Astrocyte (in vitro differentiated cells and primary cell): ENCODE data around the gene PRR7. TPM values are rescaled to one million over a fixed set of nuclear protein-coding genes. Genes with fewer than 3 reads are reported as not detected.

Source experiments
- DNase-seq: peaks from one replicate; pipeline ENCODE4 v3.0.0-alpha.2; 2010; ENCODE audit warnings: low read depth
- FAIRE-seq: peaks from 2 replicates; lab custom pipeline; 2011; peaks lifted over from hg19 to GRCh38; lab: Jason Lieb, UNC
- H2AFZ ChIP-seq: 2 replicates; pipeline ENCODE4 v1.6.0; 2012; ENCODE audit warnings: low read depth, low read length, inconsistent platforms
- H3K27ac ChIP-seq: 2 replicates; pipeline ENCODE4 v1.5.1; 2011; ENCODE audit warnings: low read depth, low read length, inconsistent platforms
- H3K27me3 ChIP-seq: 2 replicates; pipeline ENCODE4 v1.6.0; 2011; ENCODE audit warnings: low read length, inconsistent platforms; ENCODE audit not compliant: insufficient read depth
- H3K36me3 ChIP-seq: 2 replicates; pipeline ENCODE4 v1.5.1; 2011; ENCODE audit warnings: low read length, inconsistent platforms; ENCODE audit not compliant: insufficient read depth
- H3K4me1 ChIP-seq: 2 replicates; pipeline ENCODE4 v1.5.1; 2011; ENCODE audit warnings: low read length, inconsistent platforms; ENCODE audit not compliant: insufficient read depth
- H3K4me2 ChIP-seq: 2 replicates; pipeline ENCODE4 v1.6.0; 2012; ENCODE audit warnings: low read length, inconsistent platforms
- H3K4me3 ChIP-seq: 2 replicates; pipeline ENCODE4 v1.5.1; 2011; ENCODE audit warnings: low read depth, mild to moderate bottlenecking, low read length, inconsistent platforms; ENCODE audit not compliant: insufficient read depth
- H3K79me2 ChIP-seq: 2 replicates; pipeline ENCODE4 v1.6.0; 2012; ENCODE audit warnings: mild to moderate bottlenecking, low read length, inconsistent platforms; ENCODE audit not compliant: insufficient read depth
- H3K9ac ChIP-seq: 2 replicates; pipeline ENCODE4 v1.6.0; 2012; ENCODE audit warnings: mild to moderate bottlenecking, low read length, inconsistent platforms
- H3K9me3 ChIP-seq: 2 replicates; pipeline ENCODE4 v1.5.1; 2012; ENCODE audit warnings: low read depth, mild to moderate bottlenecking, low read length, inconsistent platforms; ENCODE audit not compliant: insufficient read depth
- H4K20me1 ChIP-seq: 2 replicates; pipeline ENCODE4 v1.6.0; 2012; ENCODE audit warnings: low read length, inconsistent platforms; ENCODE audit not compliant: insufficient read depth
- H3K27ac Mint-ChIP-seq: one replicate; pipeline ENCODE4 v1.8.0; 2021; ENCODE audit warnings: mild to moderate bottlenecking, mixed read lengths; ENCODE audit not compliant: unreplicated experiment
- H3K27me3 Mint-ChIP-seq: one replicate; pipeline ENCODE4 v1.8.0; 2021; ENCODE audit warnings: low read depth, mixed read lengths; ENCODE audit not compliant: unreplicated experiment
- H3K36me3 Mint-ChIP-seq: one replicate; pipeline ENCODE4 v1.8.0; 2021; ENCODE audit warnings: low read depth, mixed read lengths; ENCODE audit not compliant: unreplicated experiment
- H3K4me1 Mint-ChIP-seq: one replicate; pipeline ENCODE4 v1.8.0; 2021; ENCODE audit warnings: low read depth, mixed read lengths; ENCODE audit not compliant: unreplicated experiment
- H3K4me3 Mint-ChIP-seq: one replicate; pipeline ENCODE4 v1.8.0; 2021; ENCODE audit warnings: mild to moderate bottlenecking, moderate library complexity, mixed read lengths; ENCODE audit not compliant: unreplicated experiment
- H3K9me3 Mint-ChIP-seq: one replicate; pipeline ENCODE4 v1.8.0; 2021; ENCODE audit warnings: mild to moderate bottlenecking, mixed read lengths; ENCODE audit not compliant: unreplicated experiment
- CTCF ChIP-seq: IDR thresholded peaks from 2 replicates; pipeline ENCODE4 v1.5.1; 2011; ENCODE audit warnings: low read depth, mild to moderate bottlenecking, inconsistent platforms, low read length, moderate library complexity; ENCODE audit not compliant: insufficient read depth
- EZH2 ChIP-seq: IDR thresholded peaks from 2 replicates; pipeline ENCODE4 v1.6.1; 2012; ENCODE audit warnings: mild to moderate bottlenecking, low read length, inconsistent platforms; ENCODE audit not compliant: insufficient read depth
- total RNA-seq: library from RNA; stranded (reverse); gene quantifications from 2 replicates; pipeline ENCODE4 v1.2.1, GENCODE V29; 2021

Gene PRR7
- total RNA-seq, 1 donor from 2014 or later, result 9.9 TPM

GRCh38 chr5:177487144-177487543 lies 40.5 kb downstream of the PRR7 start:
- Histone ChIP-seq H3K27ac (no peak overlapping the region), H3K27me3 (no peaks in the 10 kb centered on the region), H3K9me3 (no peaks in the 10 kb centered on the region), H2AFZ (no peak overlapping the region), H3K36me3 (peaks cover 44% of the 10 kb centered on the region), H3K4me1 (peaks cover 53% of the 10 kb centered on the region), H3K79me2 (peaks cover 71% of the 10 kb centered on the region), H3K4me3 (no peak overlapping the region), H3K9ac (no peak overlapping the region), H4K20me1 (peaks cover 93% of the 10 kb centered on the region), H3K4me2 (no peak overlapping the region)
- Mint-ChIP-seq H3K36me3 (peaks cover 35% of the 10 kb centered on the region), H3K27ac (peak overlapping the region; percentile 62), H3K9me3 (no peaks in the 10 kb centered on the region), H3K4me3 (peak overlapping the region; percentile 65), H3K4me1 (peaks cover 47% of the 10 kb centered on the region), H3K27me3 (no peaks in the 10 kb centered on the region)
- DNase-seq (no peak), FAIRE-seq (no peak)
- TF ChIP-seq EZH2 (no peak), CTCF (no peak)

GRCh38 chr5:177487975-177488374 lies 41.4 kb downstream of the PRR7 start:
- Mint-ChIP-seq H3K4me3 (peak overlapping the region; percentile 66), H3K9me3 (no peaks in the 10 kb centered on the region), H3K27me3 (no peaks in the 10 kb centered on the region), H3K36me3 (peaks cover 34% of the 10 kb centered on the region), H3K4me1 (peaks cover 45% of the 10 kb centered on the region), H3K27ac (no peak overlapping the region)
- H3K79me2 ChIP-seq, result peaks cover 80% of the 10 kb centered on the region
- peaks cover 58% of the 10 kb centered on the region for H3K4me1 ChIP-seq
- no peak overlapping the region for H3K4me2 ChIP-seq
- FAIRE-seq, result no peak
- H3K9me3 ChIP-seq, result no peaks in the 10 kb centered on the region
- H3K4me3 ChIP-seq, result no peak overlapping the region
- no peaks in the 10 kb centered on the region for H3K27me3 ChIP-seq
- H3K9ac ChIP-seq, result no peak overlapping the region
- TF ChIP-seq CTCF (no peak), EZH2 (no peak)
- DNase-seq, result no peak
- H3K36me3 ChIP-seq, result peaks cover 47% of the 10 kb centered on the region
- H2AFZ ChIP-seq, result no peak overlapping the region
- peaks cover 93% of the 10 kb centered on the region for H4K20me1 ChIP-seq
- no peak overlapping the region for H3K27ac ChIP-seq

- Mint-ChIP-seq H3K4me3 (peak overlapping the region; percentile 45), H3K9me3 (no peaks in the 10 kb centered on the region), H3K36me3 (peaks cover 26% of the 10 kb centered on the region), H3K27me3 (no peaks in the 10 kb centered on the region), H3K27ac (peak overlapping the region; percentile 18), H3K4me1 (peaks cover 46% of the 10 kb centered on the region)
- H3K9ac ChIP-seq, result peak overlapping the region; percentile 16
- no peak overlapping the region for H3K4me3 ChIP-seq
- H3K27me3 ChIP-seq, result no peaks in the 10 kb centered on the region
- DNase-seq, result no peak
- TF ChIP-seq EZH2, result no peak
- no peak for TF ChIP-seq CTCF
- peaks cover 62% of the 10 kb centered on the region for H3K4me1 ChIP-seq
- no peaks in the 10 kb centered on the region for H3K9me3 ChIP-seq
- H2AFZ ChIP-seq, result no peak overlapping the region
- peaks cover 88% of the 10 kb centered on the region for H3K79me2 ChIP-seq
- peaks cover 93% of the 10 kb centered on the region for H4K20me1 ChIP-seq
- H3K27ac ChIP-seq, result no peak overlapping the region
- H3K4me2 ChIP-seq, result peak overlapping the region; percentile 55
- FAIRE-seq, result no peak
- H3K36me3 ChIP-seq, result peaks cover 57% of the 10 kb centered on the region
These were observed 42.6 kb downstream of the PRR7 start for GRCh38 chr5:177489119-177489716.
